ENCODE results near the gene PCDHA1.

GRCh38 chr5:140883927-140884697 lies 98.2 kb downstream of the PCDHA1 start:
- no peak for TF ChIP-seq CTCF (IDR thresholded peaks at IDR 0.05; ENCODE audit: low read depth, low read length, poor library complexity, severe bottlenecking)
- TF ChIP-seq EZH2phosphoT487 (IDR thresholded peaks at IDR 0.05; ENCODE audit: borderline replicate concordance, low read length): no peak

Measured in DOHH2 (cell line).